ENCODE measurements around the gene NKD2.

The NKD2 gene

DNA sequence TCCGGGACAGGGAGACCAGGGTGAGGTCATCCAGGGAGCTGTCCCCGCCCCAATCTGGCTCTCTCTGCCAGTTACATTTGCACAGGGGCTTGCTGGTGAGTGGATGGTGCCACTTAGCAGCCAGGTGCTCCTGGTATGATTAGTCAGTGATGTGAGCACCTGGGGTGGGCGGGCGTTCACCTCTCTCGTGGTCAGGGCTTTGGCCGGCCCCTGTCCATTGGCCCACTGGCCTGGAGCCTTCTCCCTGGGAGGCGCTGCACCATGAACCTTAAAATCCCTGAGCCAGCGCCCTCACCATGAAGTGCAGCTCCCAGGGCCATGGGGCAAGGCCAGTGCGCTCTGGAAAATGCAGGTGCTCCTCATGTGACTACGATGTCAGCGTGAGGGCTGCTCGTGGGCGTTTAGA is 2.0 kb downstream of the NKD2 start:
- no peaks in the 10 kb centered on the region for H3K36me3 ChIP-seq (replicated peaks)
- H3K27ac ChIP-seq, result no peak overlapping the region
- TF ChIP-seq, protein P1, sequence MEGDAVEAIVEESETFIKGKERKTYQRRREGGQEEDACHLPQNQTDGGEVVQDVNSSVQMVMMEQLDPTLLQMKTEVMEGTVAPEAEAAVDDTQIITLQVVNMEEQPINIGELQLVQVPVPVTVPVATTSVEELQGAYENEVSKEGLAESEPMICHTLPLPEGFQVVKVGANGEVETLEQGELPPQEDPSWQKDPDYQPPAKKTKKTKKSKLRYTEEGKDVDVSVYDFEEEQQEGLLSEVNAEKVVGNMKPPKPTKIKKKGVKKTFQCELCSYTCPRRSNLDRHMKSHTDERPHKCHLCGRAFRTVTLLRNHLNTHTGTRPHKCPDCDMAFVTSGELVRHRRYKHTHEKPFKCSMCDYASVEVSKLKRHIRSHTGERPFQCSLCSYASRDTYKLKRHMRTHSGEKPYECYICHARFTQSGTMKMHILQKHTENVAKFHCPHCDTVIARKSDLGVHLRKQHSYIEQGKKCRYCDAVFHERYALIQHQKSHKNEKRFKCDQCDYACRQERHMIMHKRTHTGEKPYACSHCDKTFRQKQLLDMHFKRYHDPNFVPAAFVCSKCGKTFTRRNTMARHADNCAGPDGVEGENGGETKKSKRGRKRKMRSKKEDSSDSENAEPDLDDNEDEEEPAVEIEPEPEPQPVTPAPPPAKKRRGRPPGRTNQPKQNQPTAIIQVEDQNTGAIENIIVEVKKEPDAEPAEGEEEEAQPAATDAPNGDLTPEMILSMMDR (IDR thresholded peaks at IDR 0.05; ENCODE audit: low read depth, low read length, missing control alignments), result no peak
- no peak overlapping the region for H3K4me3 ChIP-seq (ENCODE audit: low read depth, low read length)
- no peak for DNase-seq
- in situ Hi-C loops (cut with HindIII; ENCODE audit: low pct_ligation_motif_present, low sequenced_read_pairs), result no loop called here
- H3K27me3 ChIP-seq (replicated peaks), result peaks cover 55% of the 10 kb centered on the region

DNA sequence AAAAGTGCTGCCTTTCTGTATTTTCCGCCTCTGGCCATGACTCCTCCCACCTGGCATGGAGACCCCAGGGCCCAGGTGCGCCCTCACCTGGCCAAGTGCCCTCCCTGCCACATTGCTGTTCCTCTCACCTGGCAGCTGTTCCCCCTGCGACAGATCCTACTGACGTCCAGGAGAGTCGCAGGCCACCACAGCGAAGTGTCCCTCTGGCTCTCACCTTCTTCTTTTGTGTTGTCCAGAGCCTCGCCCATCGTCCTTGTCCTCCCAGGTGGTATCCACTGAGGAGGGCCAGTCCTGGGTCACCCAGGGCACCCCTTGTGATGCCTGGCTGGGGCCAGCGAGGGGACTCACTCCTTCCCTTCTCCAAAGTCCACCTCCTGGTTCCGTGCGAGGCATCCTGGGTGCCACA is 2.6 kb downstream of the NKD2 start:
- no peak overlapping the region for H3K27ac ChIP-seq
- no peak overlapping the region for H3K4me3 ChIP-seq (ENCODE audit: low read depth, low read length)
- in situ Hi-C loops (cut with HindIII; ENCODE audit: low pct_ligation_motif_present, low sequenced_read_pairs), result no loop called here
- TF ChIP-seq, protein P1 (IDR thresholded peaks at IDR 0.05; ENCODE audit: low read depth, low read length, missing control alignments), result peak; percentile 28
- no peak for DNase-seq
- no peaks in the 10 kb centered on the region for H3K36me3 ChIP-seq (replicated peaks)
- peaks cover 50% of the 10 kb centered on the region for H3K27me3 ChIP-seq (replicated peaks)

DNA sequence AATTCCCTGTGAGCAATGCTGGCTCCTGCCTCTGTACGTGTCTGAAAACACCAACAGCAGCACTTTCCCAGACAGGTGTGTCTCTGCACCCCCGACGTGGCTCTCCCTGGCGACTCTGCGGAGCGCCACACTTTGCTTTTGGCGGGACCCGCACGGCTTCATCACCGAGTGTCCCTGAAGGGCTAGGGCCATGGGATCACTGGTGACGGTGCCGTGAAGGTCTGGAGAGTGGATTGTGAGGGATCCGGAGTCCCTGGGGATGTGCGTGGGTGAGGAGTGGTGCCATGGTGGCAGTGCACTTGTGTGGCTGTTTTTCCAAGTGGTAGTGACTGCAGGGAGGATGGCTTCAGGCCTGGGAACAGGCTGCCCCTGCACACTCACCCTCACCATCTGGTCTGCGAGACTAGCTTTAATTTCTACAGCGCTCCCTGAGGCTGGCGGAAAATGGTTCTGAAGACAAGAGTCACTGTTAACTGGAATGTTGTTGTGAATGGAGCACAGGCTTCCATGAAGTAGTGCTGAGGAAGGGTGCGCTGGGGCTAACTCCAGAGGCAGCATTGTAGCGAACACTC is 3.2 kb downstream of the NKD2 start:
- TF ChIP-seq, protein P1 (IDR thresholded peaks at IDR 0.05; ENCODE audit: low read depth, low read length, missing control alignments), result no peak
- H3K4me3 ChIP-seq (ENCODE audit: low read depth, low read length), result no peak overlapping the region
- no peak overlapping the region for H3K27ac ChIP-seq
- in situ Hi-C loops (cut with HindIII; ENCODE audit: low pct_ligation_motif_present, low sequenced_read_pairs), result no loop called here
- no peak for DNase-seq
- H3K27me3 ChIP-seq (replicated peaks), result peaks cover 46% of the 10 kb centered on the region
- no peaks in the 10 kb centered on the region for H3K36me3 ChIP-seq (replicated peaks)

DNA sequence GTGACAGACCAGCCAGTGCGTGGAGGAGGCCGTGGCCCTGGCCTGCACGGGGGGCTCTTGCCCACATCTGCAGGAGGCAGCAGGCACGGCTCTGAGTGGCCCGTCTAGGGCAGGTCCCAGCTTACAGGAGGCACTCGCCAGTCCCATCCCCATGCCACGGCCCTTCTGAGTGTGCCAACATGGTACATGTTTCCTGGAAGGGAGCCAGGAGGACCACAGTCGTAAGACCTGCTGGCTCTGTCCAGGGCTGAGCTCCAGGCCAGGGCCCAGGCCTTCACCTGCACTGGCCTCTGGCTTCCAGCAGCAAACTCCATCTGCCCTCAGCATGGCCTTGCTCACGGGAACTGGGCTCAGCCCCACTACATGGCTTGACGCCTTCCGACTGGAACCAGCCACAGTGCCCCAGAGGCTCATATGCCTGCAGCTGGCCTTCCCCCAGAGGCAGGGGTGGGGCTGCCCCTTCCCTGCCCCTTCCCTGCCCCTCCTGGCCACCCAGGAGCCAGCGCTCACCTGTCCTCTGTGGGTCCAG is 3.8 kb downstream of the NKD2 start:
- Histone ChIP-seq H3K4me3 (ENCODE audit: low read depth, low read length) (no peak overlapping the region), H3K36me3 (replicated peaks) (no peaks in the 10 kb centered on the region), H3K27ac (no peak overlapping the region), H3K27me3 (replicated peaks) (peaks cover 41% of the 10 kb centered on the region)
- in situ Hi-C loops (cut with HindIII; ENCODE audit: low pct_ligation_motif_present, low sequenced_read_pairs), result no loop called here
- TF ChIP-seq, protein P1 (IDR thresholded peaks at IDR 0.05; ENCODE audit: low read depth, low read length, missing control alignments), result no peak
- no peak for DNase-seq

DNA sequence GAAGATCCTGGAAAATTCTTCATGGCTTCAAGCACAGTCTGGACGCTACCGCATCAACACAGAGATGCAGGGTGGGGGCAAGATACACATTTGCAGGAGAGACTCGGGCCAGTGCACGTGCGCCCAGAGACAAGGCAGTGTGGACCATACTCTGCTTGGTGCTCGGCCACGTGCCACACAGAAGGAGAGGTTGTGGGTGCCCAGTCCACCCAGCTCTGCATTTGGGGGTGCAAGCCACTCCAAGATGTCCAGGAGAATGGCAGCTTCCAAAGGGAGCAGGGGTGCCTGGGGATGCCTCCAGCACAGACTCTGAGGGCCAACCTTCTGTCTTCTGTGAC is 4.3 kb downstream of the NKD2 start:
- no peak overlapping the region for H3K27ac ChIP-seq
- H3K4me3 ChIP-seq (ENCODE audit: low read depth, low read length), result no peak overlapping the region
- H3K27me3 ChIP-seq (replicated peaks), result peaks cover 36% of the 10 kb centered on the region
- in situ Hi-C loops (cut with HindIII; ENCODE audit: low pct_ligation_motif_present, low sequenced_read_pairs), result no loop called here
- no peaks in the 10 kb centered on the region for H3K36me3 ChIP-seq (replicated peaks)
- TF ChIP-seq, protein P1 (IDR thresholded peaks at IDR 0.05; ENCODE audit: low read depth, low read length, missing control alignments), result no peak
- DNase-seq, result no peak
